Activated T-helper 1 cell treated with anti-CD3 and anti-CD28 coated beads, Interleukin-12 subunit alpha, Interleukin-12 subunit beta, Interleukin-2, Interleukin-4 antibody, amounts not matched to agents 30 ng/mL and 10 ng/mL and 1 ng/mL, durations not matched to agents 14 hours and 24 hours and 36 hours (primary cell): ENCODE results near the gene TIMP2. TPM values are rescaled to one million over a fixed set of nuclear protein-coding genes. Genes with fewer than 3 reads are reported as not detected.
"Not testable (repeated sequence)": the region's sequence is repeated elsewhere in the genome, so short reads cannot be mapped to it uniquely, and the experiment has no call there.

Source experiments
- DNase-seq: peaks from one replicate; pipeline ENCODE4 v3.0.0; 2021; ENCODE audit warnings: low spot score
- H3K27ac Mint-ChIP-seq: one replicate; pipeline ENCODE4 v1.8.0; 2021; ENCODE audit warnings: mild to moderate bottlenecking, mixed read lengths
- H3K27me3 Mint-ChIP-seq: one replicate; pipeline ENCODE4 v1.8.0; 2022; ENCODE audit warnings: mild to moderate bottlenecking, moderate library complexity, mixed read lengths; ENCODE audit not compliant: insufficient read depth
- H3K36me3 Mint-ChIP-seq: one replicate; pipeline ENCODE4 v1.8.0; 2021; ENCODE audit warnings: low read depth, mixed read lengths
- H3K4me1 Mint-ChIP-seq: one replicate; pipeline ENCODE4 v1.8.0; 2021; ENCODE audit warnings: low read depth, mixed read lengths
- H3K4me3 Mint-ChIP-seq: one replicate; pipeline ENCODE4 v1.8.0; 2021; ENCODE audit warnings: mild to moderate bottlenecking, moderate library complexity, mixed read lengths
- H3K9me3 Mint-ChIP-seq: one replicate; pipeline ENCODE4 v1.8.0; 2021; ENCODE audit warnings: mixed read lengths
- intact Hi-C: fragments of 100-400 bp; cut with micrococcal nuclease; formaldehyde crosslinking; loops from one replicate; pipeline ENCODE4 v1.15.1; 2024
- total RNA-seq: library from RNA; stranded (reverse); gene quantifications from 2 replicates; pipeline ENCODE4 v1.2.3, GENCODE V29; 2022

TIMP2 gene
- total RNA-seq, 1 donor from 2014 or later, result 1.1 TPM

DNA sequence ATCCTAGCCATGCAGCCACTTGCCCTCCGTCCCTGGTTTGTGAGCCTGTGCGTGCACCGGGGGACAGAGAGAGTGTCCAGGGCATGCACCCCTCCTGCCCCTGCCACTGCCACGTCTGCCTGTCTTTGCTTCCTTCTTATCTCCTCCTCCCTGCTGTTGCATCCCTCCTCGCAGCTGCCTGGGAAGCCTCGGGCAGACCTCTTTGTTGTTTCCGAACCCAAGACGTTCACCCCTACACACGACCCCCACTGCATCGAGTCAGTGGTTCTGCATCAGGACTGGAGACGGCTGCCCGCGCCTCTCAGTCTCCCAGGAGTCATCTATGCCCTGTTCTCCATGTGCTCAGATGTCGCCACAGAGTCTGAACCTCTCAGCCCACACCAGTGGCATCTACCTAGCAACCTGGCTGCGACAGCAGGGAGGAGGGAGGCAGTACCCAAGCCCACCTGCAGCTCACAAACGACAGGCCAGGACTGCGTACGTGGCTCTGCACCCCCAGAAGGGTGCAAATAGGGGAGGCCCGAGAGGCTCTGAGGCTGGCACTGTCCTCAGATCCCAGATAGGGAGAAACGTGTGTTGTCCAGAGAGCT, 5.2 kb downstream of the TIMP2 start:
- no peaks in the 10 kb centered on the region for H3K36me3 Mint-ChIP-seq
- H3K4me1 Mint-ChIP-seq, result peaks cover 5% of the 10 kb centered on the region
- H3K4me3 Mint-ChIP-seq, result no peak overlapping the region
- no peaks in the 10 kb centered on the region for H3K9me3 Mint-ChIP-seq
- H3K27me3 Mint-ChIP-seq, result peaks cover 14% of the 10 kb centered on the region
- no peak overlapping the region for H3K27ac Mint-ChIP-seq
- DNase-seq, result no peak
- intact Hi-C loops, result loop anchor here (5.0 kb wide), 1 partner anchor 33 kb away; no protein-coding TSS in a partner anchor

DNA sequence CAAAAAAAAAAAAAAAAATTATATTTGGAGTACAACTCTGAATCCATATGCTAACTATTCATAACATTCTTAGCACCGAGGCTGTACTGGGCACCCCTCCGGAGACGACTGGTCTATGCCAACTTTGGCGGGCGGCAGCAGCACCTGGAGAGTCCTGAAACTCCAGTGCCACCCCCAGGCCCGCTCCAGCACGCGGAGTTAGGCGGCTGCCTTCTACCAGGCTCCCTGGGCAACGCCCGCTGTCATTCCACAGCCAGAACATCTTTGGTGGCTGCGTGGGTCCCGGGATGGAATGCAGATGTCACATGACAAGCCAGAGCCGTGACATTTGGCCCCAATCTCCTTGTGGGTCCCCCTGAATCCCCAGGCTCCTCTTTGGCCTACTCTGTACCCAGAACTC, 6.2 kb downstream of the TIMP2 start:
- DNase-seq, result no peak
- no peaks in the 10 kb centered on the region for H3K36me3 Mint-ChIP-seq
- no peaks in the 10 kb centered on the region for H3K9me3 Mint-ChIP-seq
- H3K4me3 Mint-ChIP-seq, result no peak overlapping the region
- intact Hi-C loops, result no loop called here
- no peak overlapping the region for H3K27ac Mint-ChIP-seq
- peaks cover 13% of the 10 kb centered on the region for H3K27me3 Mint-ChIP-seq
- peaks cover 5% of the 10 kb centered on the region for H3K4me1 Mint-ChIP-seq

DNA sequence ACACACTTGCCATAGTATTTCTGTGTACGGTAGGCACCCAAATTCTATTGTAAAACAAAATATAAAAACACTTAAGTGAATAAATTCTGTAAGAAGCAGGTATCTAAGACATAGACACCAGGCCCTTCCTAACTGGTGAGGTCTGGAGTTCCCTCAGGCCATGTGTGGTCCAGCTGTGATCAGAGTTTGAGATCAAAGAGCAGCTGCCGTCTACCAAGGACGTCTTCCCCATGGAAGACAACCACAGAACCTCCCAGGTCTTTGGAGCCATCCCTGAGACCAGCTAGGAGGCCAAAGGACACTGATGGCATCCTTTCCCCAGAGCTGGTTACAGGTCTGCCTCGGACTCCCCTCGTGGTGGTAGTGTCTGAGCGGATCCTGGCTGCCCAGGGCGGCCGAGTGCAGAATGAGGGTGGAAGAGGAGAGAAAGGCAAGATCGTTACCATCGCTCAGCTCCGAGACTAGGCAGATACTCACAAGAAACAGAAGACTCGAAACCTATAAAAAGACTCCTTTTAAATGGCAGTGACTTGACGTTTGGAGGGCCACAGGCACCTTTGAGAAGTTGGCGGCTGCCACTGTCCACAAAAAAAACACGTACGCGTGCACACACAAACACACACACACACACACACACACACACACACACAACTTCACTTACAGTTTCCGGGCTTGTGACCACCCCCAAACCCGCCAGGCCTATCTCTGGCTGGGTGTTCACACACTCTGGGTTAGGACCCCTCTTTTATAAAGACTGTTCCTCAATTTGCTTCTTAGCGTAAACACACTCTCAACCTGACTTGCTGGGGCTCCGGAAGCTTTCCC, 7.5 kb downstream of the TIMP2 start:
- no peaks in the 10 kb centered on the region for H3K4me1 Mint-ChIP-seq
- DNase-seq, result no peak
- H3K9me3 Mint-ChIP-seq, result no peaks in the 10 kb centered on the region
- peaks cover 9% of the 10 kb centered on the region for H3K27me3 Mint-ChIP-seq
- no peak overlapping the region for H3K4me3 Mint-ChIP-seq
- no peak overlapping the region for H3K27ac Mint-ChIP-seq
- H3K36me3 Mint-ChIP-seq, result no peaks in the 10 kb centered on the region
- intact Hi-C loops, result no loop called here

DNA sequence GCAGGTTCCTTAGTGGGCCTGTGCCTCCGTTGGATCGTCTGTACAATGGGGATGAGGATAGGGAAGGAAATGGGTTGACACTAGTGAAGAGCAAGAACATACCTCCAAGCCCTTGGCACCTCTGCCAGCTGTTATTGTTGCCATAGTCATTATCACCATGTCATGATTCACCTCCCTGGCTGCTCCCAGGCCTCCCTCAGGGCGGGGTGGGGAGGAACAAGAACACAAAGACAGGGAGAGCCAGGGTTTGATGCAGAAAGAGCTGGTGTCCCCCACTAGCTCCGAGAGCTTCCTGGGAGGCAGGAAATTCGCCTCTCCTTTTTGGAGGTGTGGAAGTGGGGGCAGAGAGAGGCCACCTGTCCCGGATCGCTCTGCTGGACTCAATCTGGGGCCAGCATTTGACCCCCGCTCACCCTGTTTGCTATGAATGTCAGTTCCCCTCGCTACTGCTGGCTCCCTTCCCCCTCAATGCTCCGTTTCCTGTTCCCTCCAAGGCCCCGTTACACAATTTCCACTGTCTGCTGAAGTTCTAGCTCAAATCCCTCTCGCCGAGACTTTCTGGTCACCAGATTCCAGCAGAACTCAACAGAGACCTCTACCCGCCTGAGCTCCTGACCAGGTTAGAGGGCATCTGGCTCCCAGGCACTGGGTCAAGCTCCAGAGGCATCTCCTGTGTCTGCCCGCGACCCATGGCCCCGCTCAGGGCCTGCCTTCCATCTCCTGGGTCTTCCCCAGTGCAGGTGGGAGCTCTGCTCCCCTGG, 9.1 kb downstream of the TIMP2 start:
- Mint-ChIP-seq H3K9me3 (no peaks in the 10 kb centered on the region), H3K4me3 (no peak overlapping the region), H3K27ac (peak overlapping the region; percentile 36), H3K4me1 (no peaks in the 10 kb centered on the region), H3K36me3 (no peaks in the 10 kb centered on the region), H3K27me3 (peaks cover 5% of the 10 kb centered on the region)
- no peak for DNase-seq
- intact Hi-C loops, result no loop called here

DNA sequence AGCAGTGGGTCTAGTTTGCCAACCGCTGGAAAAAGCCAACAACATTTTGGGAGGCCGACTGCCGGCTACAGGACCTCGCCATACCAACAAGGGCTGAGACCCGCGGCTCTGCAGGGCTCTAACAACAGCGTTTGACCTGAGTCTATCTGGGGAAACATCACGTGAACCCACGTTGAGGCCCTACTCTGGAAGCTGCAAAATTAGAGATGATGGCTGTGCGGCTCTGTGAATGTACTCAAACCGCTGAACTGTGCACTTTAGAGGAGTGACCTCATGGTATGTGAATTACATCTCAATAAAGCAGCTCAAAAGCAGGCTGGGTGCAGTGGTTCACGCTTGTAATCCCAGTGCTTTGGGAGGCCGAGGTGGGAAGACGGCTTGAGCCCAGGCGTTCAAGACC, 12.1 kb downstream of the TIMP2 start:
- no peak for DNase-seq
- Mint-ChIP-seq H3K27me3 (peaks cover 5% of the 10 kb centered on the region), H3K4me3 (no peak overlapping the region), H3K27ac (no peak overlapping the region), H3K36me3 (no peaks in the 10 kb centered on the region), H3K9me3 (no peaks in the 10 kb centered on the region), H3K4me1 (no peaks in the 10 kb centered on the region)
- intact Hi-C loops, result no loop called here

DNA sequence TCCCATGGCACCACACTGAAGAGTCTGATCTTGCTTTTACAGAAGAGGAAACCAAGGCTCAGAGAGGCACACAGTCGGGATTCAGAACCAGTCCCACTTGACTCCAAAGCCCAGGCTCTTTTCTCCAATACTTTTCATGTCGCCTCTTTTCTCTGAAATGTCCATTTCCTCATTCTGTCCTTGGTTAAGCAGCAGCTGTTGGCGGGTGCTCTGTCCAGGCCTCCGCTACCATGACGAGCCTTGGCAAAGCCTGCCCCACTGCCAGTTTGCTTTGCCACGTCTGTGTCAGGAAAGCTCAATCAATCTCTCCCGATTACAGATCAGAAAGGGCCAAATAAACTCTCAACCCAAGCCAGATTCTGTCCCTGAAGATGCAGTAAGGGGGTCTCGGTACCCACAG, 13.1 kb downstream of the TIMP2 start:
- Mint-ChIP-seq H3K27me3 (peaks cover 6% of the 10 kb centered on the region), H3K27ac (no peak overlapping the region), H3K36me3 (no peaks in the 10 kb centered on the region), H3K4me3 (no peak overlapping the region), H3K9me3 (no peaks in the 10 kb centered on the region), H3K4me1 (no peaks in the 10 kb centered on the region)
- intact Hi-C loops, result no loop called here
- DNase-seq, result no peak

DNA sequence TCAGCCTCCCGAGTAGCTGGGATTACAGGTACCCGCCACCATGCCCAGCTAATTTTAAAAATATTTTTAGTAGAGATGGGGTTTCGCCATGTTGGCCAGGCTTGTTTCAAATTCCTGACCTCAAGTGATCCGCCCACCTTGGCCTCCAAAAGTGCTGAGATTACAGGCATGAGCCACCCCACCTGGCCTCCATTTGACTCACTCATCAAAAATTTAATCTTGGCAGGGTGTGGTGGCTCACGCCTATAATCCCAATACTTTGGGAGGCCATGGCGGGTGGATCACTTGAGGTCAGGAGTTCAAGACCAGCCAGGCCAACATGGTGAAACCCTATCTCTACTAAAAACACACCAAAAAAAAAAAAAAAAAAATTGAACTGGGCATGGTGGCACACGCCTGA, 13.6 kb downstream of the TIMP2 start:
- H3K27me3 Mint-ChIP-seq, H3K4me3 Mint-ChIP-seq, DNase-seq, H3K27ac Mint-ChIP-seq, intact Hi-C loops, H3K36me3 Mint-ChIP-seq, H3K9me3 Mint-ChIP-seq, H3K4me1 Mint-ChIP-seq: not testable (repeated sequence)

DNA sequence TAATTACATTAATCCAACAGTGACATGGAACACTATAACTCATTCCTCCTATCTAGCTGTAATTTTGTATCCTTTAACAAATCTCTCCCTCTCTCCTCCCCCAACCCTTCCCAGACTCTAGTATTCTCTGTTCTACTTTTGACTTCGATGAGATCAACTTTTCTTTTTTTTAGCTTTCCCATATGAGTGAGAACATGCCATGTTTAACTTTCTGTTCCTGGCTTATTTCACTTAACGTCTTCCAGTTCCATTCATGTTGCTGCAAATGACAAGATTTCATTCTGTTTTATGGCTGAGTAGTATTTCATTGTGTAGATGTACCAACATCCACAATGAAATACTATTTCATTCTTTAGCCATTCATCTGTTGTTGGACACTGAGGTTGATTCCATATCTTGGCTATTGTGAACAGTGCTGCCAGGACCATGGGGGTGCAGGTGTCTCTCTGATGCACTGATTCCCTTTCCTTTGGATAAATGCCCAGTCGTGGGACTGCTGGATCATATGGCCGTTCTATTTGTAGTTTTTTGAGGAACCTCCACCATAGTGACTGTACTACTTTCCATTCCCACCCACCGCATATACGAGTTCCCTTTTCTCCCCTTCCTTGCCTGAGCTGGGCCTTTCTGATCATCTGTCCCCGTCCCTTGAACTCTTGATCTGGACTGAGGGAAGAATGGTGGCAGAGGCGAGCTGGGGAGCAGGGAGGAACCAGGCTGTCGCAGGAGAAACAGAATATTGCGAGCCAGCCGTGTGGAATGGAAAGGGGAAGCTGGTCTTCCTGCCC, 14.5 kb downstream of the TIMP2 start:
- no peak overlapping the region for H3K27ac Mint-ChIP-seq
- no peaks in the 10 kb centered on the region for H3K36me3 Mint-ChIP-seq
- no peaks in the 10 kb centered on the region for H3K4me1 Mint-ChIP-seq
- no peaks in the 10 kb centered on the region for H3K9me3 Mint-ChIP-seq
- peaks cover 3% of the 10 kb centered on the region for H3K27me3 Mint-ChIP-seq
- no peak overlapping the region for H3K4me3 Mint-ChIP-seq
- no peak for DNase-seq
- intact Hi-C loops, result no loop called here

DNA sequence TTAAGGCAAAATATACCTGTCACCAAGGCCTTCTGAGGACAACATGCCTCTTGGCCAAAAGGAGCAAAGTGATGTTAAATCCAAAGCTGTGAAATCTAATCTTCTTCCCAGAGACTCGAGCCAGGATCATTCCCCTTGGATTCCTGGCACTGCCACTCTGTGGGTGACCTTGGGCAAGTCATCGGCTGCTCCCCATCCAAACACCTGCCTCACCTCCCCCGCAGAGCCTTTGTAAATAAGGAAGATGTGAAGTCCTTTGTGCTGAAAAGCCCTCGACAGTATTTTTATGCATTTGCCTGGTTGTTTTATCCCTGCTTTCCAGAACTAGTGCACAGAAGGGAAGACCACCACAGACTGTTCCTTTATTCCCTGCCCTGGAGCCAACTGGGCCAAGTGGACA, 16.8 kb downstream of the TIMP2 start:
- Mint-ChIP-seq H3K27ac (no peak overlapping the region), H3K4me1 (peaks cover 5% of the 10 kb centered on the region), H3K9me3 (no peaks in the 10 kb centered on the region), H3K27me3 (peaks cover 5% of the 10 kb centered on the region), H3K4me3 (no peak overlapping the region), H3K36me3 (no peaks in the 10 kb centered on the region)
- intact Hi-C loops, result no loop called here
- DNase-seq, result no peak

DNA sequence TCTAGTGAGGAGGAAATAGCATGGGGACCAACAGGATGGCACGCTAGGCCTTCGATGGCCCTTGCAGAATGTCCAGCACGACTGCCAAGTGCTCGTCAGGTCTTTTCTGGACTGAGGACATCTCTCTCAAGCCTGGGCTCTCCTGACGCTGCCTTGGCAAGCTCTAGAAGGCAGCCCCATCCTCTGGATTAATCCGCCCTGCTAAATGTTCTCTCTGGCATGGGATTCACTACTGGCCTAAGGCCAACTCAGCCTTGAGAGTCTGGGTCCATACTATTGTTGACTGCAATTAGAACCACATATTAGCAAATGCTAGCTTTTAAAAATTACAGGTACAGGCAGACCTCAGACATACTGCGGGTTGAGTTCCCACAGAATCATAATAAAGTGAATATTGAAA, 19.6 kb downstream of the TIMP2 start:
- Mint-ChIP-seq H3K27me3 (peaks cover 5% of the 10 kb centered on the region), H3K9me3 (no peaks in the 10 kb centered on the region), H3K36me3 (no peaks in the 10 kb centered on the region), H3K4me1 (peaks cover 13% of the 10 kb centered on the region), H3K4me3 (no peak overlapping the region), H3K27ac (no peak overlapping the region)
- intact Hi-C loops, result no loop called here
- DNase-seq, result no peak

DNA sequence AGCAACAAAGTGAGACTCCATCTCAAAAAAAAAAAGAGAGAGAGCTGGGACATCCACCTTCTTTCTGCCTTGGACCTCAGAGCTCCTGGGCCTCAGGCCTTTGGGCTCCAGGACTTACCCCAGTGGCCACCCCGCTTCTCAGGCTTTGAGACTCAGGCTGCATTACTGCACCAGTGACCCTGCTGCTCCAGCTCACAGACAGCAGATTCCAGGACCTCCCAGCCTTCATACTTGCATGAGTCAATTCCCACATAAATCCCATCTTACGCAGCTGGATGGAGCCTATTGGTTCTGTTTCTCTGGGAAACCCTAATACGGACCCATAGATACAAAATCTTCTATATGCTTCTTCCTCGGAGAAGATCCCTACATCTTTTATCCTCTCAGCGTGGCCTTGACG, 20.1 kb downstream of the TIMP2 start:
- intact Hi-C loops, result no loop called here
- H3K4me3 Mint-ChIP-seq, result no peak overlapping the region
- no peak overlapping the region for H3K27ac Mint-ChIP-seq
- H3K9me3 Mint-ChIP-seq, result no peaks in the 10 kb centered on the region
- no peaks in the 10 kb centered on the region for H3K36me3 Mint-ChIP-seq
- peaks cover 13% of the 10 kb centered on the region for H3K4me1 Mint-ChIP-seq
- no peak for DNase-seq
- H3K27me3 Mint-ChIP-seq, result peaks cover 5% of the 10 kb centered on the region

DNA sequence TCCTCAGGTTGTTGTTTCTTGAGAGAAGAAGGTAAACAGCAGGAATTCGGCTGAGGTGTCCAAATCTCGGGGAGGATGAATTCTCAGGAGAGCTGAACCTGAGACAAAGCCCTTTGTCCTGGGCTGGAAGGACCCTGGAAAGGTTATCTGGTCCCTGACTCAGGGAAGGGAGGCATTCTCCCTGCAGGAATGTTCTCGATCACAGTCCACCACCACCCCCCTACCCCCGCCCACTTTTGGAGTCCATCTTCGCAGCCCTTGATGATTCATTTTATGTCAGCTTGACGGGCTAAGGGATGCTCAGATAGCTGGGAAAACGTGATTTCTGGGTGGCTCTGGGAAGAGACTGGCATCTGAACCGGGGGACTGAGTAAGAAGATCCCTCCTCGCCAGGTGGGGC, 20.8 kb downstream of the TIMP2 start:
- Mint-ChIP-seq H3K9me3 (no peaks in the 10 kb centered on the region), H3K4me1 (peaks cover 13% of the 10 kb centered on the region), H3K27me3 (peaks cover 5% of the 10 kb centered on the region), H3K36me3 (no peaks in the 10 kb centered on the region), H3K27ac (no peak overlapping the region), H3K4me3 (no peak overlapping the region)
- intact Hi-C loops, result no loop called here
- DNase-seq, result no peak
